K562 (cell line): Measurements from ENCODE around the gene IGF2R. TPM values are rescaled to one million over a fixed set of nuclear protein-coding genes. Genes with fewer than 3 reads are reported as not detected.

Source experiments
- ATAC-seq: fragments of 200-7000 bp; cut with Tn5 transposase; 3 replicates; pipeline ENCODE4 v1.9.1; 2020; ENCODE audit warnings: moderate library complexity
- BruUV-seq: library from RNA; stranded (reverse); fragments of 400-500 nt; replicated peaks from 2 replicates; lab custom pipeline; 2021; lab: Mats Ljungman, UMichigan
- CTCF ChIA-PET: fragments of 300-600 bp; formaldehyde crosslinking; extraction: SDS; loops from one replicate; lab custom pipeline; 2021; ENCODE audit warnings: low intra/inter-chr PET ratio; lab: Yijun Ruan, JAX
- POLR2A ChIA-PET: fragments of 300-600, 350-650 bp; sonication (Branson Sonifier 250); formaldehyde crosslinking; extraction: SDS; loops from one replicate; lab custom pipeline; 2021; ENCODE audit warnings: antibody characterized with exemption, inconsistent platforms; lab: Yijun Ruan, JAX
- DNase-seq, 4 experiments: peaks; one replicate each; pipeline versions ENCODE4 v3.0.0 to v3.0.0-alpha.2; 2011 to 2018; ENCODE audit warnings: low spot score in 3 of 4, mixed read lengths in 3 of 4; ENCODE audit errors: extremely low read depth in 1 of 4
- FAIRE-seq: peaks from 2 replicates; lab custom pipeline; 2011; peaks lifted over from hg19 to GRCh38; lab: Jason Lieb, UNC
- H2AFZ ChIP-seq: 2 replicates; pipeline ENCODE4 v1.6.0; 2011; ENCODE audit warnings: low read depth, low read length, control low read depth, inconsistent platforms
- H3K27ac ChIP-seq: fragments of 200-600 bp; 3 replicates; pipeline ENCODE4 v1.8.0; 2011; ENCODE audit warnings: low read depth, mild to moderate bottlenecking, control low read depth, inconsistent platforms, low read length, moderate library complexity, mixed read lengths; ENCODE audit errors: extremely low read depth
- H3K27me3 ChIP-seq, 2 experiments: fragments of 300-600 bp in 1 of 2; 2 replicates in 1 of 2; 3 replicates in 1 of 2; pipeline versions ENCODE4 v1.6.0 to v1.8.0; 2011; ENCODE audit warnings: inconsistent platforms in 2 of 2, low read length in 2 of 2, mild to moderate bottlenecking in 1 of 2, mixed read lengths in 1 of 2, moderate library complexity in 1 of 2; ENCODE audit not compliant: control insufficient read depth in 2 of 2, insufficient read depth in 2 of 2
- H3K36me3 ChIP-seq: fragments of 300-600 bp; 3 replicates; pipeline ENCODE4 v1.8.0; 2011; ENCODE audit warnings: mild to moderate bottlenecking, low read length, inconsistent platforms; ENCODE audit not compliant: control insufficient read depth, insufficient read depth
- H3K4me1 ChIP-seq, 2 experiments: fragments of 200-600 bp in 1 of 2; replicated peaks in 1 of 2; 2 replicates in 1 of 2; 3 replicates in 1 of 2; pipeline versions ENCODE4 v1.5.1 to v1.8.0; 2011; ENCODE audit warnings: inconsistent platforms in 2 of 2, low read length in 2 of 2, mild to moderate bottlenecking in 1 of 2, mixed read lengths in 1 of 2, moderate library complexity in 1 of 2; ENCODE audit not compliant: control insufficient read depth in 2 of 2, insufficient read depth in 2 of 2
- H3K4me2 ChIP-seq: 2 replicates; pipeline ENCODE4 v1.6.1; 2011; ENCODE audit warnings: low read length, control low read depth, inconsistent platforms, mixed read lengths; ENCODE audit not compliant: insufficient read depth
- H3K4me3 ChIP-seq: fragments of 200-600 bp; sonication (generic), shearing (Covaris generic); 2 replicates; pipeline ENCODE4 v1.5.1; 2016; ENCODE audit warnings: control low read depth, inconsistent platforms
- H3K79me2 ChIP-seq: fragments of 200-600 bp; 3 replicates; pipeline ENCODE4 v1.8.0; 2011; ENCODE audit warnings: low read length, inconsistent platforms; ENCODE audit not compliant: control insufficient read depth, insufficient read depth
- H3K9ac ChIP-seq, 2 experiments: 2 replicates each; pipeline versions ENCODE4 v1.6.0 to v1.6.1; 2011; ENCODE audit warnings: low read depth in 2 of 2, low read length in 2 of 2, control low read depth in 1 of 2, inconsistent platforms in 1 of 2, mild to moderate bottlenecking in 1 of 2, mixed read lengths in 1 of 2; ENCODE audit not compliant: insufficient read depth in 1 of 2
- H3K9me1 ChIP-seq: one replicate; pipeline ENCODE4 v1.6.0; 2011; ENCODE audit warnings: inconsistent platforms, mild to moderate bottlenecking, low read length, moderate library complexity; ENCODE audit not compliant: control insufficient read depth, insufficient read depth
- H3K9me3 ChIP-seq: replicated peaks from 2 replicates; pipeline ENCODE4 v1.5.1; 2011; ENCODE audit warnings: low read depth, low read length, inconsistent platforms; ENCODE audit not compliant: control insufficient read depth, insufficient read depth
- H4K20me1 ChIP-seq: replicated peaks from 2 replicates; pipeline ENCODE4 v1.6.1; 2011; ENCODE audit warnings: low read length, inconsistent platforms, mixed read lengths; ENCODE audit not compliant: control insufficient read depth, insufficient read depth
- CXXC5 ChIP-seq: fragments of 250-450 bp; sonication (Bioruptor Pico); IDR thresholded peaks from 2 replicates; pipeline ENCODE4 v1.8.0; 2022; ENCODE audit warnings: inconsistent platforms, mild to moderate bottlenecking, moderate library complexity
- HDAC6 ChIP-seq: IDR thresholded peaks from 2 replicates; pipeline ENCODE4 v1.6.1; 2012; ENCODE audit warnings: low read depth, mild to moderate bottlenecking, control low read depth, inconsistent platforms, low read length, moderate library complexity
- LEF1 ChIP-seq: fragments of 450-650 bp; IDR thresholded peaks from 2 replicates; pipeline ENCODE4 v1.6.1; 2016; ENCODE audit warnings: mild to moderate bottlenecking
- MTA3 ChIP-seq: fragments of 450-650 bp; formaldehyde crosslinking; IDR thresholded peaks from 2 replicates; pipeline ENCODE4 v1.6.1; 2017; ENCODE audit warnings: mild to moderate bottlenecking, borderline replicate concordance
- TCF7 ChIP-seq: sonication (generic); IDR thresholded peaks from 2 replicates; pipeline ENCODE4 v1.6.1; 2016; ENCODE audit warnings: antibody characterized with exemption, borderline replicate concordance
- TCFL5 ChIP-seq: fragments of 250-450 bp; sonication (Bioruptor Pico); conservative IDR thresholded peaks from 2 replicates; pipeline ENCODE4 v1.6.1; 2021; ENCODE audit warnings: mild to moderate bottlenecking, moderate library complexity, matching md5 sums
- TSC22D4 ChIP-seq: fragments of 450-650 bp; IDR thresholded peaks from 2 replicates; pipeline ENCODE4 v1.6.1; 2016; ENCODE audit warnings: missing genetic modification characterization, missing biosample characterization, control low read depth
- ZEB2 ChIP-seq: fragments of 450-650 bp; IDR thresholded peaks from 2 replicates; pipeline ENCODE4 v1.6.1; 2016
- ZNF197 ChIP-seq: fragments of 200-800 bp; sonication (Bioruptor generic); IDR thresholded peaks from 2 replicates; pipeline ENCODE4 v1.6.1; 2016; ENCODE audit warnings: low read depth, missing genetic modification characterization, missing compliant biosample characterization
- WGBS: fragments of 100-300 bp; shearing (Covaris generic); methylation state at CpG from one replicate; pipeline ENCODE4 v1.1.6; 2016; ENCODE audit warnings: low coverage, mixed read lengths; ENCODE audit not compliant: insufficient coverage; ENCODE audit errors: missing lambda C conversion rate; 5-methylcytosine and 5-hydroxymethylcytosine counted together
- in situ Hi-C: fragments of 300-500 bp; cut with MboI; formaldehyde crosslinking; loops from 4 replicates; pipeline ENCODE4 v1.15.0; 2018; ENCODE audit warnings: inconsistent platforms, mixed read lengths
- intact Hi-C: fragments of 100-400 bp; cut with micrococcal nuclease; formaldehyde crosslinking; loops from 2 replicates; pipeline ENCODE4 v1.14.2; 2022
- polyA plus RNA-seq, 8 experiments: library from polyadenylated mRNA; depleted of rRNA in 4 of 8; stranded (reverse) in 5 of 8; unstranded in 3 of 8; fragments of >200 nt; fragmentation: Nextera tagmentation in 2 of 8; fragmentation: Illumina TruSeq in 1 of 8; extraction: Ambion mirVana in 2 of 8; extraction: Trizol in 1 of 8; gene quantifications; 2 replicates each; pipeline versions ENCODE4 v1.2.1 to v1.2.3, GENCODE V29; 2011 to 2014; ENCODE audit warnings: inconsistent platforms in 1 of 8, missing spikeins in 1 of 8
- total RNA-seq, 7 experiments: library from RNA; depleted of rRNA in 6 of 7; stranded (reverse); fragments of >200 nt in 6 of 7; fragmentation: Illumina TruSeq in 2 of 7; extraction: Trizol in 2 of 7; gene quantifications; 2 replicates each; pipeline versions ENCODE4 v1.2.1 to v1.2.3, GENCODE V29; 2011 to 2021; ENCODE audit warnings: low replicate concordance in 1 of 7
- TF ChIP-seq, protein P1 (sequence below): fragments of 450-650 bp; IDR thresholded peaks from 2 replicates; pipeline ENCODE4 v1.6.1; 2017; ENCODE audit warnings: antibody characterized with exemption, mild to moderate bottlenecking
- TF ChIP-seq, protein P2 (sequence below), 2 experiments: fragments of 250-450 bp in 1 of 2; fragments of 450-650 bp in 1 of 2; sonication (Bioruptor Pico) in 1 of 2; IDR thresholded peaks; 2 replicates each; pipeline versions ENCODE4 v1.6.1 to v1.8.0; 2016 to 2021; ENCODE audit warnings: mild to moderate bottlenecking in 2 of 2, moderate library complexity in 2 of 2, missing compliant biosample characterization in 1 of 2, missing genetic modification characterization in 1 of 2
- TF ChIP-seq, protein P3 (sequence below): fragments of 450-650 bp; IDR thresholded peaks from 2 replicates; pipeline ENCODE4 v1.7.1; 2018; ENCODE audit warnings: mild to moderate bottlenecking, low read depth; ENCODE audit not compliant: partially characterized antibody
- TF ChIP-seq, protein P4 (sequence below): fragments of 450-650 bp; formaldehyde crosslinking; IDR thresholded peaks from 2 replicates; pipeline ENCODE4 v1.4.0; 2022; ENCODE audit warnings: missing genetic modification characterization

IGF2R gene
- total and polyA plus RNA-seq, 9 of the 15 experiments (the other 6 are each of a cell fraction or from before 2014, with no cell fraction given): 3.5 to 92.3 (median 34.5) TPM

DNA sequence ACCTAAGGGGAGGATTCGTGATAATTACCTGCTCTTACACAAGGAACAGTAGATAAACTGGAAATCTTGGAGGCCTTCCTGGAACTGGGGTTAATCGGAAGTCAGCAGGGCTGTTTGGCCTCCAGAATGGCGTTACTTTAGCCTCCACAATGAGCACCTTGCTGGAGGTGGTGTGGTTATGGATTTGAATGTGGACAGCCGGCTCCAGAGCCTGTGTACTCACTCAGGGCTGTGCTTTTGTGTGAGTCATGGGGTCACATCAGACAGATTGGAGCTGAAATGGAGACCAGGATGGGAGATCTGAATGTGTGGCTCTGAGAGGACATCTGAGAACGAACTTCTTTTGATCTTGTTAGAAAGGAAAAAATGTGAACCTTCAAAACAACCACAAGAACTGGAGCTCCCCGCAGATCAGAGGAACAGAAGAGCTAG, 30.4 kb downstream of the IGF2R start:
- 8% methylated on average over 6 of the region's 6 CpGs for WGBS
- DNase-seq: peak in 3 of 4 experiments; percentile 40 to 85 (median 71)
- in situ Hi-C loops (no loop called here), intact Hi-C loops (no loop called here)
- Histone ChIP-seq H4K20me1 (no peaks in the 10 kb centered on the region; the same call in 1 of the 2 replicates), H3K27ac (peak overlapping the region; percentile 44), H3K36me3 (peaks cover 60% of the 10 kb centered on the region), H3K27me3 (no peaks in the 10 kb centered on the region), H3K4me1 (peaks cover 30 to 33% of the 10 kb centered on the region in 2 experiments), H3K79me2 (peaks cover 100% of the 10 kb centered on the region), H3K9me1 (no peaks in the 10 kb centered on the region), H3K4me2 (peak overlapping the region; percentile 44), H2AFZ (no peak overlapping the region), H3K9ac (peak overlapping the region in 1 of 2 experiments; percentile 61; a peak in 1 of 4 replicates), H3K9me3 (peaks cover 7% of the 10 kb centered on the region; the same call in 1 of the 2 replicates), H3K4me3 (no peak overlapping the region)
- peak; percentile 71 for ATAC-seq
- POLR2A ChIA-PET: interaction anchor here (1.0 to 2.0 kb wide), 7 partner anchors 9 to 28 kb away, joined by 3 to 7 read pairs (median 4); no protein-coding TSS in a partner anchor
- CTCF ChIA-PET: no interaction called here
- FAIRE-seq: peak; percentile 62
- BruUV-seq: no TSS peak
- no peak for TF ChIP-seq HDAC6
- TF ChIP-seq, protein P1, sequence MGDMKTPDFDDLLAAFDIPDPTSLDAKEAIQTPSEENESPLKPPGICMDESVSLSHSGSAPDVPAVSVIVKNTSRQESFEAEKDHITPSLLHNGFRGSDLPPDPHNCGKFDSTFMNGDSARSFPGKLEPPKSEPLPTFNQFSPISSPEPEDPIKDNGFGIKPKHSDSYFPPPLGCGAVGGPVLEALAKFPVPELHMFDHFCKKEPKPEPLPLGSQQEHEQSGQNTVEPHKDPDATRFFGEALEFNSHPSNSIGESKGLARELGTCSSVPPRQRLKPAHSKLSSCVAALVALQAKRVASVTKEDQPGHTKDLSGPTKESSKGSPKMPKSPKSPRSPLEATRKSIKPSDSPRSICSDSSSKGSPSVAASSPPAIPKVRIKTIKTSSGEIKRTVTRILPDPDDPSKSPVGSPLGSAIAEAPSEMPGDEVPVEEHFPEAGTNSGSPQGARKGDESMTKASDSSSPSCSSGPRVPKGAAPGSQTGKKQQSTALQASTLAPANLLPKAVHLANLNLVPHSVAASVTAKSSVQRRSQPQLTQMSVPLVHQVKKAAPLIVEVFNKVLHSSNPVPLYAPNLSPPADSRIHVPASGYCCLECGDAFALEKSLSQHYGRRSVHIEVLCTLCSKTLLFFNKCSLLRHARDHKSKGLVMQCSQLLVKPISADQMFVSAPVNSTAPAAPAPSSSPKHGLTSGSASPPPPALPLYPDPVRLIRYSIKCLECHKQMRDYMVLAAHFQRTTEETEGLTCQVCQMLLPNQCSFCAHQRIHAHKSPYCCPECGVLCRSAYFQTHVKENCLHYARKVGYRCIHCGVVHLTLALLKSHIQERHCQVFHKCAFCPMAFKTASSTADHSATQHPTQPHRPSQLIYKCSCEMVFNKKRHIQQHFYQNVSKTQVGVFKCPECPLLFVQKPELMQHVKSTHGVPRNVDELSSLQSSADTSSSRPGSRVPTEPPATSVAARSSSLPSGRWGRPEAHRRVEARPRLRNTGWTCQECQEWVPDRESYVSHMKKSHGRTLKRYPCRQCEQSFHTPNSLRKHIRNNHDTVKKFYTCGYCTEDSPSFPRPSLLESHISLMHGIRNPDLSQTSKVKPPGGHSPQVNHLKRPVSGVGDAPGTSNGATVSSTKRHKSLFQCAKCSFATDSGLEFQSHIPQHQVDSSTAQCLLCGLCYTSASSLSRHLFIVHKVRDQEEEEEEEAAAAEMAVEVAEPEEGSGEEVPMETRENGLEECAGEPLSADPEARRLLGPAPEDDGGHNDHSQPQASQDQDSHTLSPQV: peak; percentile 76
- TF ChIP-seq TSC22D4 (tag): no peak
- peak; percentile 80; the same call in 1 of the 2 replicates for TF ChIP-seq ZEB2
- TF ChIP-seq TCF7: no peak
- TF ChIP-seq, protein P2, sequence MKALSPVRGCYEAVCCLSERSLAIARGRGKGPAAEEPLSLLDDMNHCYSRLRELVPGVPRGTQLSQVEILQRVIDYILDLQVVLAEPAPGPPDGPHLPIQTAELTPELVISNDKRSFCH (CRISPR knock-in tag; IDR thresholded peaks at IDR 0.05): no peak
- TF ChIP-seq, protein P2 (tag; IDR thresholded peaks at IDR 0.05): peak; percentile 56; the same call in 1 of the 2 replicates
- TF ChIP-seq TCFL5 (CRISPR knock-in tag): no peak
- TF ChIP-seq CXXC5: peak; percentile 91
- TF ChIP-seq, protein P3, sequence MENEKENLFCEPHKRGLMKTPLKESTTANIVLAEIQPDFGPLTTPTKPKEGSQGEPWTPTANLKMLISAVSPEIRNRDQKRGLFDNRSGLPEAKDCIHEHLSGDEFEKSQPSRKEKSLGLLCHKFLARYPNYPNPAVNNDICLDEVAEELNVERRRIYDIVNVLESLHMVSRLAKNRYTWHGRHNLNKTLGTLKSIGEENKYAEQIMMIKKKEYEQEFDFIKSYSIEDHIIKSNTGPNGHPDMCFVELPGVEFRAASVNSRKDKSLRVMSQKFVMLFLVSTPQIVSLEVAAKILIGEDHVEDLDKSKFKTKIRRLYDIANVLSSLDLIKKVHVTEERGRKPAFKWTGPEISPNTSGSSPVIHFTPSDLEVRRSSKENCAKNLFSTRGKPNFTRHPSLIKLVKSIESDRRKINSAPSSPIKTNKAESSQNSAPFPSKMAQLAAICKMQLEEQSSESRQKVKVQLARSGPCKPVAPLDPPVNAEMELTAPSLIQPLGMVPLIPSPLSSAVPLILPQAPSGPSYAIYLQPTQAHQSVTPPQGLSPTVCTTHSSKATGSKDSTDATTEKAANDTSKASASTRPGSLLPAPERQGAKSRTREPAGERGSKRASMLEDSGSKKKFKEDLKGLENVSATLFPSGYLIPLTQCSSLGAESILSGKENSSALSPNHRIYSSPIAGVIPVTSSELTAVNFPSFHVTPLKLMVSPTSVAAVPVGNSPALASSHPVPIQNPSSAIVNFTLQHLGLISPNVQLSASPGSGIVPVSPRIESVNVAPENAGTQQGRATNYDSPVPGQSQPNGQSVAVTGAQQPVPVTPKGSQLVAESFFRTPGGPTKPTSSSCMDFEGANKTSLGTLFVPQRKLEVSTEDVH: no peak
- TF ChIP-seq, protein P4, sequence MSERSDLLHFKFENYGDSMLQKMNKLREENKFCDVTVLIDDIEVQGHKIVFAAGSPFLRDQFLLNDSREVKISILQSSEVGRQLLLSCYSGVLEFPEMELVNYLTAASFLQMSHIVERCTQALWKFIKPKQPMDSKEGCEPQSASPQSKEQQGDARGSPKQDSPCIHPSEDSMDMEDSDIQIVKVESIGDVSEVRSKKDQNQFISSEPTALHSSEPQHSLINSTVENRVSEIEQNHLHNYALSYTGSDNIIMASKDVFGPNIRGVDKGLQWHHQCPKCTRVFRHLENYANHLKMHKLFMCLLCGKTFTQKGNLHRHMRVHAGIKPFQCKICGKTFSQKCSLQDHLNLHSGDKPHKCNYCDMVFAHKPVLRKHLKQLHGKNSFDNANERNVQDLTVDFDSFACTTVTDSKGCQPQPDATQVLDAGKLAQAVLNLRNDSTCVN: no peak
- 0 out of 2 replicates have a peak, but pooled peaks have one; percentile 18 for TF ChIP-seq LEF1
- TF ChIP-seq MTA3: 0 out of 2 replicates have a peak, but pooled peaks have one; percentile 36
- TF ChIP-seq ZNF197: no peak
